CD4-positive, CD25-positive, alpha-beta regulatory T cell (primary cell): ENCODE measurements around the gene TSPEAR. TPM values are rescaled to one million over a fixed set of nuclear protein-coding genes. Genes with fewer than 3 reads are reported as not detected.

Experiments used
- ATAC-seq, 2 donors: fragments of 150-1000 bp; cut with Tn5 transposase; one replicate each; pipeline ENCODE4 v1.10.0; 2021; ENCODE audit warnings: low read depth in 2 of 2, moderate number of reproducible peaks in 2 of 2, moderate library complexity in 1 of 2
- DNase-seq, 3 donors: peaks; one replicate each; pipeline versions ENCODE4 v3.0.0 to v3.0.0-alpha.2; 2012 to 2022; ENCODE audit warnings: mixed read lengths in 1 of 3
- H3K27ac ChIP-seq: one replicate; pipeline ENCODE4 v1.7.0; 2013; ENCODE audit warnings: mild to moderate bottlenecking, low read length; ENCODE audit not compliant: insufficient read depth, poor library complexity, severe bottlenecking
- H3K27me3 ChIP-seq: one replicate; pipeline ENCODE4 v1.7.0; 2013; ENCODE audit warnings: low read length; ENCODE audit not compliant: control insufficient read depth, insufficient read depth
- H3K36me3 ChIP-seq: one replicate; pipeline ENCODE4 v1.7.0; 2013; ENCODE audit warnings: mild to moderate bottlenecking, low read length, moderate library complexity; ENCODE audit not compliant: control insufficient read depth, insufficient read depth
- H3K4me1 ChIP-seq: 2 replicates; pipeline ENCODE4 v1.7.0; 2013; ENCODE audit warnings: mild to moderate bottlenecking, low read length; ENCODE audit not compliant: insufficient read depth, control insufficient read depth, poor library complexity, severe bottlenecking
- H3K4me3 ChIP-seq: one replicate; pipeline ENCODE4 v1.7.0; 2013; ENCODE audit warnings: low read depth, mild to moderate bottlenecking, low read length, moderate library complexity
- H3K9me3 ChIP-seq, 2 experiments: 1 replicate in 1 of 2; 2 replicates in 1 of 2; pipeline ENCODE4 v1.7.0; 2013; ENCODE audit warnings: low read length in 2 of 2, mild to moderate bottlenecking in 1 of 2, moderate library complexity in 1 of 2; ENCODE audit not compliant: control insufficient read depth in 2 of 2
- H3K27ac Mint-ChIP-seq, 3 donors: one replicate each; pipeline ENCODE4 v1.8.0; 2020 to 2022; ENCODE audit warnings: mild to moderate bottlenecking in 3 of 3, mixed read lengths in 3 of 3, moderate library complexity in 2 of 3
- H3K27me3 Mint-ChIP-seq: one replicate; pipeline ENCODE4 v1.8.0; 2022; ENCODE audit warnings: mild to moderate bottlenecking, mixed read lengths
- H3K36me3 Mint-ChIP-seq: one replicate; pipeline ENCODE4 v1.8.0; 2020; ENCODE audit warnings: mixed read lengths
- H3K4me1 Mint-ChIP-seq, 4 donors: one replicate each; pipeline ENCODE4 v1.8.0; 2020 to 2022; ENCODE audit warnings: mixed read lengths in 4 of 4, mild to moderate bottlenecking in 1 of 4
- H3K4me3 Mint-ChIP-seq, 4 donors: one replicate each; pipeline ENCODE4 v1.8.0; 2020 to 2022; ENCODE audit warnings: mild to moderate bottlenecking in 4 of 4, mixed read lengths in 4 of 4, moderate library complexity in 3 of 4
- H3K9me3 Mint-ChIP-seq, 7 donors: one replicate each; pipeline ENCODE4 v1.8.0; 2020 to 2022; ENCODE audit warnings: mixed read lengths in 7 of 7, mild to moderate bottlenecking in 3 of 7, moderate library complexity in 2 of 7
- polyA plus RNA-seq, 4 donors: library from polyadenylated mRNA; unstranded; fragments of 300-500 nt; fragmentation: Illumina TruSeq; gene quantifications; one replicate each; pipeline ENCODE4 v1.2.3, GENCODE V29; 2021
- total RNA-seq: library from RNA; stranded (reverse); gene quantifications from one replicate; pipeline ENCODE4 v1.2.3, GENCODE V29; 2022

The TSPEAR gene
- total and polyA plus RNA-seq, 5 donors from 2014 or later, result 0.05 TPM; not detected in 4

GRCh38 chr21:44730951-44731579, 19.7 kb upstream of the TSPEAR start:
- no peak overlapping the region for H3K4me3 Mint-ChIP-seq

GRCh38 chr21:44730028-44730395, 18.6 kb upstream of the TSPEAR start:
- no peak overlapping the region for H3K27ac Mint-ChIP-seq
- ATAC-seq, result no peak
- Histone ChIP-seq H3K9me3 (no peaks in the 10 kb centered on the region), H3K4me1 (no peaks in the 10 kb centered on the region), H3K36me3 (no peaks in the 10 kb centered on the region), H3K4me3 (no peak overlapping the region), H3K27ac (no peak overlapping the region), H3K27me3 (no peaks in the 10 kb centered on the region)
- H3K4me3 Mint-ChIP-seq, result no peak overlapping the region
- H3K9me3 Mint-ChIP-seq, result no peaks in the 10 kb centered on the region
- no peak for DNase-seq
- no peaks in the 10 kb centered on the region for H3K36me3 Mint-ChIP-seq
- H3K27me3 Mint-ChIP-seq, result peaks cover 24% of the 10 kb centered on the region
- no peaks in the 10 kb centered on the region for H3K4me1 Mint-ChIP-seq

More at GRCh38 chr21:44730951-44731579, 19.7 kb upstream of the TSPEAR start:
- H3K4me3 ChIP-seq, result no peak overlapping the region
- Mint-ChIP-seq H3K4me1 (no peaks in the 10 kb centered on the region), H3K27ac (no peak overlapping the region), H3K36me3 (no peaks in the 10 kb centered on the region), H3K27me3 (peaks cover 21% of the 10 kb centered on the region), H3K9me3 (no peaks in the 10 kb centered on the region)
- no peaks in the 10 kb centered on the region for H3K36me3 ChIP-seq
- DNase-seq, result no peak
- ATAC-seq, result no peak
- no peaks in the 10 kb centered on the region for H3K9me3 ChIP-seq
- H3K27me3 ChIP-seq, result no peaks in the 10 kb centered on the region
- H3K4me1 ChIP-seq, result no peaks in the 10 kb centered on the region
- H3K27ac ChIP-seq, result no peak overlapping the region

GRCh38 chr21:44729336-44730027, 18.1 kb upstream of the TSPEAR start:
- Histone ChIP-seq H3K9me3 (no peaks in the 10 kb centered on the region), H3K27ac (no peak overlapping the region), H3K4me3 (no peak overlapping the region), H3K36me3 (no peaks in the 10 kb centered on the region), H3K4me1 (no peaks in the 10 kb centered on the region), H3K27me3 (no peaks in the 10 kb centered on the region)
- ATAC-seq, result no peak
- Mint-ChIP-seq H3K9me3 (no peaks in the 10 kb centered on the region), H3K4me3 (no peak overlapping the region), H3K27ac (no peak overlapping the region), H3K4me1 (no peaks in the 10 kb centered on the region), H3K27me3 (peaks cover 30% of the 10 kb centered on the region), H3K36me3 (no peaks in the 10 kb centered on the region)
- no peak for DNase-seq

- Histone ChIP-seq H3K4me3 (no peak overlapping the region), H3K9me3 (no peaks in the 10 kb centered on the region), H3K4me1 (peaks cover 4% of the 10 kb centered on the region), H3K27ac (no peak overlapping the region), H3K36me3 (no peaks in the 10 kb centered on the region), H3K27me3 (peaks cover 2% of the 10 kb centered on the region)
- Mint-ChIP-seq H3K27ac (no peak overlapping the region), H3K4me3 (no peak overlapping the region), H3K27me3 (peaks cover 36% of the 10 kb centered on the region), H3K4me1 (peaks cover 0 to 4% (median 0%) of the 10 kb centered on the region in 4 donors), H3K36me3 (no peaks in the 10 kb centered on the region), H3K9me3 (peaks cover 0 to 2% (median 0%) of the 10 kb centered on the region in 7 donors)
- DNase-seq (no peak), ATAC-seq (no peak)
These were observed 17.3 kb upstream of the TSPEAR start for GRCh38 chr21:44728716-44729115.

- Mint-ChIP-seq H3K4me1 (peaks cover 0 to 10% (median 5%) of the 10 kb centered on the region in 4 donors), H3K36me3 (no peaks in the 10 kb centered on the region), H3K4me3 (no peak overlapping the region), H3K27me3 (peaks cover 38% of the 10 kb centered on the region), H3K9me3 (peaks cover 0 to 2% (median 0%) of the 10 kb centered on the region in 7 donors), H3K27ac (no peak overlapping the region)
- no peaks in the 10 kb centered on the region for H3K9me3 ChIP-seq
- H3K4me3 ChIP-seq, result no peak overlapping the region
- DNase-seq (no peak), ATAC-seq (no peak)
- H3K4me1 ChIP-seq, result peaks cover 13% of the 10 kb centered on the region
- H3K27me3 ChIP-seq, result peaks cover 4% of the 10 kb centered on the region
- H3K27ac ChIP-seq, result no peak overlapping the region
- H3K36me3 ChIP-seq, result no peaks in the 10 kb centered on the region
These were observed 16.4 kb upstream of the TSPEAR start for GRCh38 chr21:44727757-44728156.

- Mint-ChIP-seq H3K27me3 (peaks cover 42% of the 10 kb centered on the region), H3K9me3 (peaks cover 0 to 2% (median 0%) of the 10 kb centered on the region in 7 donors), H3K4me1 (peaks cover 0 to 13% (median 7%) of the 10 kb centered on the region in 4 donors), H3K27ac (no peak overlapping the region), H3K36me3 (no peaks in the 10 kb centered on the region), H3K4me3 (no peak overlapping the region)
- Histone ChIP-seq H3K27me3 (peaks cover 4% of the 10 kb centered on the region), H3K36me3 (no peaks in the 10 kb centered on the region), H3K4me1 (peaks cover 13% of the 10 kb centered on the region), H3K27ac (no peak overlapping the region), H3K9me3 (no peaks in the 10 kb centered on the region), H3K4me3 (no peak overlapping the region)
- no peak for ATAC-seq
- DNase-seq, result no peak
These were observed 15.9 kb upstream of the TSPEAR start for GRCh38 chr21:44727321-44727720.

GRCh38 chr21:44726826-44727225, 15.5 kb upstream of the TSPEAR start:
- ATAC-seq (no peak), DNase-seq (no peak)
- H3K36me3 ChIP-seq, result no peaks in the 10 kb centered on the region
- no peak overlapping the region for H3K27ac ChIP-seq
- no peak overlapping the region for H3K4me3 ChIP-seq
- H3K27me3 ChIP-seq, result peaks cover 4% of the 10 kb centered on the region
- Mint-ChIP-seq H3K4me1 (peaks cover 0 to 13% (median 7%) of the 10 kb centered on the region in 4 donors), H3K36me3 (no peaks in the 10 kb centered on the region), H3K9me3 (peaks cover 0 to 2% (median 0%) of the 10 kb centered on the region in 7 donors), H3K27me3 (peaks cover 43% of the 10 kb centered on the region), H3K27ac (no peak overlapping the region), H3K4me3 (no peak overlapping the region)
- H3K9me3 ChIP-seq, result no peaks in the 10 kb centered on the region
- H3K4me1 ChIP-seq, result peaks cover 13% of the 10 kb centered on the region

GRCh38 chr21:44724926-44725325, 13.6 kb upstream of the TSPEAR start:
- H3K4me3 ChIP-seq, result no peak overlapping the region
- Mint-ChIP-seq H3K9me3 (peaks cover 0 to 2% (median 0%) of the 10 kb centered on the region in 7 donors), H3K4me1 (peaks cover 0 to 13% (median 7%) of the 10 kb centered on the region in 4 donors), H3K4me3 (no peak overlapping the region), H3K36me3 (no peaks in the 10 kb centered on the region), H3K27ac (no peak overlapping the region), H3K27me3 (peaks cover 55% of the 10 kb centered on the region)
- ATAC-seq (no peak), DNase-seq (no peak)
- H3K36me3 ChIP-seq, result no peaks in the 10 kb centered on the region
- H3K4me1 ChIP-seq, result peaks cover 13% of the 10 kb centered on the region
- no peak overlapping the region for H3K27ac ChIP-seq
- H3K27me3 ChIP-seq, result peaks cover 12% of the 10 kb centered on the region
- H3K9me3 ChIP-seq, result no peaks in the 10 kb centered on the region
